ENCODE measurements around the gene SS18L1. TPM values are rescaled to one million over a fixed set of nuclear protein-coding genes. Genes with fewer than 3 reads are reported as not detected.

SS18L1 gene
- total and polyA plus RNA-seq, 10 of the 15 experiments (the other 5 are each of a cell fraction or from before 2014, with no cell fraction given), result 1.8 to 20.0 (median 6.6) TPM

- TF ChIP-seq CEBPZ (IDR thresholded peaks at IDR 0.05; ENCODE audit: low read depth, low read length) (no peak), NFIC (IDR thresholded peaks at IDR 0.05; ENCODE audit: low read depth, low read length) (no peak), IRF3 (IDR thresholded peaks at IDR 0.05) (no peak), MEF2B (IDR thresholded peaks at IDR 0.05; ENCODE audit: partially characterized antibody, poor library complexity, severe bottlenecking) (no peak), EGR1 (IDR thresholded peaks at IDR 0.05; ENCODE audit: borderline replicate concordance in 1 of 2, low read depth in 2 of 2, low read length in 2 of 2) (no peak), NR2C2 (IDR thresholded peaks at IDR 0.05; ENCODE audit: borderline replicate concordance, control insufficient read depth, insufficient read length, low read depth) (no peak), TCF3 (IDR thresholded peaks at IDR 0.05; ENCODE audit: borderline replicate concordance, insufficient read depth, low read depth, low read length) (no peak), RAD21 (IDR thresholded peaks at IDR 0.05; ENCODE audit: insufficient read depth, low read depth, low read length) (no peak), PAX8 (IDR thresholded peaks at IDR 0.05) (no peak), IRF4 (IDR thresholded peaks at IDR 0.05; ENCODE audit: low read depth, low read length) (no peak)
- TF ChIP-seq, protein P1, sequence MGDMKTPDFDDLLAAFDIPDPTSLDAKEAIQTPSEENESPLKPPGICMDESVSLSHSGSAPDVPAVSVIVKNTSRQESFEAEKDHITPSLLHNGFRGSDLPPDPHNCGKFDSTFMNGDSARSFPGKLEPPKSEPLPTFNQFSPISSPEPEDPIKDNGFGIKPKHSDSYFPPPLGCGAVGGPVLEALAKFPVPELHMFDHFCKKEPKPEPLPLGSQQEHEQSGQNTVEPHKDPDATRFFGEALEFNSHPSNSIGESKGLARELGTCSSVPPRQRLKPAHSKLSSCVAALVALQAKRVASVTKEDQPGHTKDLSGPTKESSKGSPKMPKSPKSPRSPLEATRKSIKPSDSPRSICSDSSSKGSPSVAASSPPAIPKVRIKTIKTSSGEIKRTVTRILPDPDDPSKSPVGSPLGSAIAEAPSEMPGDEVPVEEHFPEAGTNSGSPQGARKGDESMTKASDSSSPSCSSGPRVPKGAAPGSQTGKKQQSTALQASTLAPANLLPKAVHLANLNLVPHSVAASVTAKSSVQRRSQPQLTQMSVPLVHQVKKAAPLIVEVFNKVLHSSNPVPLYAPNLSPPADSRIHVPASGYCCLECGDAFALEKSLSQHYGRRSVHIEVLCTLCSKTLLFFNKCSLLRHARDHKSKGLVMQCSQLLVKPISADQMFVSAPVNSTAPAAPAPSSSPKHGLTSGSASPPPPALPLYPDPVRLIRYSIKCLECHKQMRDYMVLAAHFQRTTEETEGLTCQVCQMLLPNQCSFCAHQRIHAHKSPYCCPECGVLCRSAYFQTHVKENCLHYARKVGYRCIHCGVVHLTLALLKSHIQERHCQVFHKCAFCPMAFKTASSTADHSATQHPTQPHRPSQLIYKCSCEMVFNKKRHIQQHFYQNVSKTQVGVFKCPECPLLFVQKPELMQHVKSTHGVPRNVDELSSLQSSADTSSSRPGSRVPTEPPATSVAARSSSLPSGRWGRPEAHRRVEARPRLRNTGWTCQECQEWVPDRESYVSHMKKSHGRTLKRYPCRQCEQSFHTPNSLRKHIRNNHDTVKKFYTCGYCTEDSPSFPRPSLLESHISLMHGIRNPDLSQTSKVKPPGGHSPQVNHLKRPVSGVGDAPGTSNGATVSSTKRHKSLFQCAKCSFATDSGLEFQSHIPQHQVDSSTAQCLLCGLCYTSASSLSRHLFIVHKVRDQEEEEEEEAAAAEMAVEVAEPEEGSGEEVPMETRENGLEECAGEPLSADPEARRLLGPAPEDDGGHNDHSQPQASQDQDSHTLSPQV (IDR thresholded peaks at IDR 0.05), result no peak
These were observed 38.7 kb upstream of the SS18L1 start (continued) for GRCh38 chr20:62104791-62105345.
